ENCODE data around the gene PPOX.

- TF ChIP-seq, protein P1, sequence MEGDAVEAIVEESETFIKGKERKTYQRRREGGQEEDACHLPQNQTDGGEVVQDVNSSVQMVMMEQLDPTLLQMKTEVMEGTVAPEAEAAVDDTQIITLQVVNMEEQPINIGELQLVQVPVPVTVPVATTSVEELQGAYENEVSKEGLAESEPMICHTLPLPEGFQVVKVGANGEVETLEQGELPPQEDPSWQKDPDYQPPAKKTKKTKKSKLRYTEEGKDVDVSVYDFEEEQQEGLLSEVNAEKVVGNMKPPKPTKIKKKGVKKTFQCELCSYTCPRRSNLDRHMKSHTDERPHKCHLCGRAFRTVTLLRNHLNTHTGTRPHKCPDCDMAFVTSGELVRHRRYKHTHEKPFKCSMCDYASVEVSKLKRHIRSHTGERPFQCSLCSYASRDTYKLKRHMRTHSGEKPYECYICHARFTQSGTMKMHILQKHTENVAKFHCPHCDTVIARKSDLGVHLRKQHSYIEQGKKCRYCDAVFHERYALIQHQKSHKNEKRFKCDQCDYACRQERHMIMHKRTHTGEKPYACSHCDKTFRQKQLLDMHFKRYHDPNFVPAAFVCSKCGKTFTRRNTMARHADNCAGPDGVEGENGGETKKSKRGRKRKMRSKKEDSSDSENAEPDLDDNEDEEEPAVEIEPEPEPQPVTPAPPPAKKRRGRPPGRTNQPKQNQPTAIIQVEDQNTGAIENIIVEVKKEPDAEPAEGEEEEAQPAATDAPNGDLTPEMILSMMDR (IDR thresholded peaks at IDR 0.05; ENCODE audit: insufficient read depth, low read length, poor library complexity, severe bottlenecking): no peak
- TF ChIP-seq EZH2phosphoT487 (conservative IDR thresholded peaks at IDR 0.05; ENCODE audit: low read length): no peak
Measured at GRCh38 chr1:161176468-161177111, 10.4 kb downstream of the PPOX start.
